HG02852 (cell line): Measurements from ENCODE around the gene ALPK3.

Source experiments
- ATAC-seq: cut with Tn5 transposase; IDR thresholded peaks from one replicate; pipeline ENCODE4 v1.9.1; 2021; ENCODE audit warnings: mild to moderate bottlenecking, moderate library complexity; ENCODE audit not compliant: unreplicated experiment

Gene ALPK3

DNA sequence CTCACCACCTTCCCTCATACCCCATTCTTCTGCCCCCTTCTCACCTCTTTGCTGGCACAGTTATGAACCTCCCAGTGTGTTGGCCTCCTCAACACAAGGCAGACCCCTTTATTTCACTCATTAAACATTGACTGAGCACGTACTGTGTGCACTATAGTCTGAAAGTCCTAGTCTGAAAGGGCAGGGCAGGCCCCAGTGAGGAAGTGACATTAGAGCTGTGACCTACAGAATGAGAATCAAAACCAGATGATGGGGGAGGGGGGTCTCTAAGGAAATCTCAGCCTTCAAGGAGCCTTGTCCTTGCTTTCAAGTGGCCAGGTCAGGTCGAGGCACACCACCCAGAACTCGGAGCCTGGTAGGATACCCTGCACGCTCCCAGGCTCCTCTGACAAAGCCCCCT lies 70.8 kb downstream of the ALPK3 start:
- no peak for ATAC-seq

DNA sequence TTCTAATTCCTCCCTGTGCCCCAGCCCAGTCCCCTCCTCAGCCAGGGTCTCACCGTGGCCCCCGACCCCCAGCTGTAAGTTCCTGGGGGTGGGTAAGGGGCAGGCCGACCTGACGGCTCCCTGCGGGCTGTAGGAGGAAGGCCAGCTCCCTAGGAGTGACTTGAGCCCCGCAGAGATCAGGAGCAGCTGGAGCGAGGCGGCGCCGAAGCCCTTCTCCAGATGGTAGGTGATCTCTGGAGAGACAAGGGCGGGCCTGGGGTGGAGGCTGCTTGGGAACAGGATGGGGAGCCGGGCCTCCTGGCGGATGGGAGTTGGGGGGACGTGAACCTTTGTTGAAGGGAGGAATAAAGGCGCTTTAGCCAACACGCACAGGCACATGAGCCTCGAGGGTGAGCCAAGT lies 71.5 kb downstream of the ALPK3 start:
- ATAC-seq, result no peak

DNA sequence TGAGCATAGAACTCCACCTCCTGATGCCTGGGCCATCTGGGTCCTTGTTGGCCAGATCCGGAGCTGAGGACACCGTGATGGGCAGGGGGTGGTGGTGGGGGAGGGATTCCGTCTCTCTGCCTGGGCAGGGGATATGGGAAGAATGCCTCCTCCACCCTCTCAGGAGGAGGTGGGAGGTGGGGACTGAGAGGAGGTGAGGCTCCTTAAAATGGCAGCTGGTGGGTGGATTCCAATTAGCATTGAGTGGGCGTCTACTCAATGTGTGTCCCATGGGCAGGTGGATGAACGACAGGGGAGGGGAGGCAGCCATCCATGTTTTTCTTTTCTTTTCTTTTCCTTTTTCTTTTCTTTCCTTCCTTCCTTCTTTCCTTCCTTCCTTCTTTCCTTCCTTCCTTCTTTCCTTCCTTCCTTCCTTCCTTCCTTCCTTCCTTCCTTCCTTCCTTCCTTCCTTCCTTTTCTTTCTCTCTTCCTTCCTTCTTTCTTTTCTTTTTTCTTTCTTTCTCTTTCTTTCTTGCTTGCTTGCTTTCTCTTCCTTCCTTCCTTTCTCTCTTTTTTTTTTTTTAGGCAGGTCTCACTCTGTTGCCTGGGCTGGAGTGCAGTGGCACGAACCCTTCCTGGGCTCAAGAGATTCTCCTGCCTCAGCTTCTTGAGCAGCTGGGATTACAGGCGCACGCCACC lies 72.3 kb downstream of the ALPK3 start:
- ATAC-seq, result no peak

DNA sequence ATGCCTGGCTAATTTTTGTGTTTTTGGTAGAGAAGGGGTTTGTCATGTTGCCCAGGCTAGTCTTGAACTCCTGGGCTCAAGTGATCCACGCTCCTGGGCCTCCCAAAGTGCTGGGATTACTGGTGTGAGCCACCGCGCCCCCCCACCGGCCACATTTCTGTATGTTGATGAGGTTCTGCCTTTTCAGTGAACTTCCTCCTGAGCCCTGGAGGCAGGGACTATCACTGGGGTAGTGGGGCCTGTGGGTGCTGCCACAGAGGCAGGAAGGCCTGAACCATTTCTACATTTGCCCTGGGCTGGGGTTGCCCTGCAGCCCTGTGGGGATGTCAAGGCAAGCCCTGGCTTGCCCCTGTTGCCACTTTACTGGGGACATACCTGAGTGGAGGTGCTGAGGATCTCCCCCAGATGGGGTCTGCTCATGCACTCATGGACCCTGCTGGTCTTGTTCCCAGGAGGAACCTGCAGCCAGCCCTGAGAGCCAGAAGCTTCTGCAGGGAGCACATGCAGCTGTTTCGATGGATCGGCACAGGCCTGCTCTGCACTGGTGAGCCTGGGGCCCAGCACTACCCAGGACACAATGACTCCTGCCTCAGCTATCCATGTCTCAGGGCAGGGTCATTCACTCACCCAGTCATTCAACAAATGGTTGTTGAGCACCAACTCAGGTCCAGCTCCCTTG lies 73.0 kb downstream of the ALPK3 start:
- no peak for ATAC-seq

DNA sequence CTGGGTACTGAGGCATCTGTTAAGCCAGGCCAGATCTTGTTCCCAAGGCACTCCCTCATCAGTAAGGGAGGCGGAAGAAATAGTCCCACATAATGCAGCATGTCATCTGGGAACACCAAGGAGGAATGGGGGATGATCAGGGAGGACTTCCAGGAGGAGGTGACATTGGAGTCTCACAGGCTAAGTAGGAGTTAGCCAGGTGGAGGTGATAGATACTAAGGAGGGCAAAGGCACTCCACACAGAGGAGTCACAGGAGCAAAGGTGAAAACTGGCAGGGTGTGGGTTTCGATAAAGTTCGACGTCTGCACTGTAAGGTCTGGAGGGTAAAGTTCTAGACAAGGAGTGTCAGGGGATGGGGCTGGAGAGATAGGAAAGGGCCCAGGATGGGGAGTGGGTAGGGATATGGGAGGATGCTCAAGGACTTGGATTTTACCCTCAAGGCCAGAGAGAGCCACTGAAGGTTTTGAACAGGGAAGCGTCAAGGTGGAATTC lies 73.6 kb downstream of the ALPK3 start:
- no peak for ATAC-seq

DNA sequence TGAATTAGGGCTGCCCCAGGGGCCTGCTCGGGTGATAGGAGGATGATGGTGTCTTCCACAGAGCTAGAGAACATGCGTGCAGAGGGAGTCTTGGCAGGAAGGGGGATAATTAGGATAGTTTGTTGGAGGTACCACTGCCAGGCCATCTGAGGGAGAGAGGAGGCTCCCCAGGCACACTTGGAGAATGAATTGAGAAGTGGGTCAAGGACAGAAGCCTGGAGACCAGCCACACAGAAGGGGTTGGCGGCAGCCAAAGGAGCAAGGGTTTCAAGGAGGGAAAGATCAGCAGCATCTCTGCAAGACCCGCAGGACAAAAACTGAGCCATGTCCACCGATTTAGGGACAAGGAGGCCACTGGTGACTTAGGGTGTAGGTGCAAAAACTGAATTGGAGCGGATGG lies 74.2 kb downstream of the ALPK3 start:
- ATAC-seq, result no peak

DNA sequence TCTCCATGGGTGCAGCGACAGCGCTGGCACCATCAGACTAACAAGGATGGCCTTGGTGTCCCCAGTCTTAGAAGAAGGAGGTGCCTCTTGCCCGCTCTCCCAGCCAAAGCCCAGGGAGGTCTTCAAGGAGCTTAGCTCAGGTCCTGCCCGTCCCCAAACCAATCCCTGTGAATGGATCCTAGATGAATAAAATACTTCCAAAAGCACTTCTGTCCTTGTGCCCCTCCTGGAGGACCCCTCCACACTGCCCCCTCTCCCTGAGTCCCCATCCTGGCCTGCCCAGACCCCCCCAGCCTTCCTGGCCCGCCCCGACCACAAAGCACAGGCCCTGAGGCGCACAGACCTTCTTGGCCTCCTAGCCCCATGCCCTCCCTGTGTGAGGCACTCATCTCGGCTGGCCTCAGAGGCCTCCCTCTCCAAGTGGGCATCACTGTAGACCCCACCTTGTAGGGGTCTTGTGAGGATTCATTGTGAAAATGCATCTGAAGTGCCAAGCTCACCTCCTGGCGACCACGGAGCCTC lies 75.7 kb downstream of the ALPK3 start:
- no peak for ATAC-seq

DNA sequence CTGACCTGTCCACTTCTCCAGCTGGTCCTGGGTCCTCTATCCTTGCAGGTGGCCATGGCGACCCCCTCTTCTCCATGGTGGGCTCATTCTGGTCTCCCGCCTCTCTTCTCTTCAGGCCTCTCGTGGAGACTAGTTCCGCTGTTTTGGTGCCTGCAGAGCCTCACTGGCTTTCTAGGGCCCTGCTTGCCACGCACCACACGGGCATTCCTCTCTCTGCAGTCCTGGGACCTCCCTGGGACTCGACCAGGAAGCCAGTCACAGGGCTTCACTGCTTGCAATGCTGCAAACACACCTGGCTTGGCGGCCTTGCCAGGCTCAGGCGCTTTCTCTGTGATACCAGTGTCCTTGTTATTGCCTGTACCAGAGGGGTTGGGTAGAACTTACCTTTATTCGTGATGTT lies 76.5 kb downstream of the ALPK3 start:
- no peak for ATAC-seq

DNA sequence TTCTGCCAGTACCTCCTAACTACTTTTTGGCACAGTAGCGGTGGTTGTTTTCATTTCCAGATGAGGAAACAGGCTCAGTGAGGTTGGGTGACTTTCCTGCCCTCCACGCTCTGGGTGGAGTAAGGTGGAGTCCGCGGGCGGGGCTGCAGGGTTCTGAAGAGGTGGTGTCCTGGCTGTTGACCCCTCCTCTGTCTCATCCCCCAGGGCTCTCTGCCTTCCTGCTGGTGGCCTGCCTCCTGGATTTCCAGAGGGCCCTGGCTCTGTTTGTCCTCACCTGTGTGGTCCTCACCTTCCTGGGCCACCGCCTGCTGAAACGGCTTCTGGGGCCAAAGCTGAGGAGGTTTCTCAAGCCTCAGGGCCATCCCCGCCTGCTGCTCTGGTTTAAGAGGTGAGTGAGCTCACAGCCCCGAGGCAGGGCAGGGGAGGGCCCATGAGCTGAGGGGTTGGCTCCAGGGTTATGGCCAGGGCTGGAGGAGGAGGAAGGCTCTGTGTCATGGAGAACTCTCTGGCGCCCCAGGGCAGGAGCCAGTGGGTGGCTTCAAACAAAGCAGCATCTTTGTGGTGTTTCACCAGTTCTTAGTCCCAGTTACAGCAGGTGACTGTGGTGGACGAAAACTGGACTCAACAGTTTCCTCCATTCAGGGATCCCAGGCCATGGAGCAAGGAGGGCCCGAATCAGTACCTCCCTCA lies 77.7 kb downstream of the ALPK3 start:
- no peak for ATAC-seq

DNA sequence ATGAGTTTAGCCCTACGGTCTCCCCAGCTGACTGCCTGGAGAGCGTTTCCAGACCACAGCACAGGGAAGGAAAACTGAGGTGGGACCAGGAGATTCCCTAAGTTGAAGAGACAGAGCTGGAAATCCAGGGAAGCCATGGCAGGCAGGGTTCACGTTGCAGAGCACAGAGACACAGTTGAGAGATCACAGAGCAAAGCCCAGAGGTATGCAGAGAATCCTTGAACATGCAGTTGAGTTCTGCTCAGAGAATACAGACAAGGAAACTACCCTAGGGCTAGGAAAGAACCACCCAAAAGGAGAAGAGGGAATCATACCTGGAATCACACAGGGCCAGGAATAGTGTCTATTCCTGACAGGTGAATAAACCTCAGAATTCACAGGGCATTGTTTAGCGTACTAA lies 81.6 kb downstream of the ALPK3 start:
- no peak for ATAC-seq

DNA sequence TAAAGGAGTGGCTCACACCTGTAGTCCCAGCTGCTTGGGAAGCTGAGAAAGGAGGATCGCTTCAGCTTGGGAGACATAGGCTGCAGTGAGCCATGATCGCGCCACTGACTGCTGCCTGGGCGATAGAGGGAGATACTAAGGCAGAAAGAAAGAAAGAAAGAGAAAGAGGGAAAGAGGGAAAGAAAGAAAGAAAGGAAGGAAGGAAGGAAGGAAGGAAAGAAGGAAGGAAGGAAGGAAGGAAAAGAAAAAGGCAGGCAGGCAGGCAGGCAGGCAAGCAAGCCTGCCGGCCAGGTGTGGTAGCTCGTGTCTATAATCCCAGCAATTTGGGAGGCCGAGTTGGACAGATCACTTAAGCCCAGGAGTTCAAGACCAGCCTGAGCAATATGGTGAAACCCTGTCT lies 82.6 kb downstream of the ALPK3 start:
- no peak for ATAC-seq

DNA sequence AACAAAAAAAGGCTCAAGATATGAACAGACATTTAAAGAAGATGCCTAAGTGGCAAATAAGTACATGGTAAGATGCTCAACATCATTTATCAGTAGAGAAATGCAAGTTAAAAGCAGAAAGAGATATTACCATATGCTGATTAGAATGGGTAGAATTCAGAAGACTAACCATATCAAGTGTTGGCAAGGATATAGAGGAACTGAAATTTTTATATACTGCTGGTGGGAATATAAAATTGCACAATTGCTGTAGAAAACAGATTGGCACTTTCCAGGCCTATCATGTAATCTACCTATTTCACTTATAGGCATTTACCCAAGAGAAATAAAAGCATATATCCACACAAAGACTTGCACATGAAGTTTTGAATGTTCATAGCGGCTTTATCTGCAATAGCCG lies 84.4 kb downstream of the ALPK3 start:
- ATAC-seq, result no peak

DNA sequence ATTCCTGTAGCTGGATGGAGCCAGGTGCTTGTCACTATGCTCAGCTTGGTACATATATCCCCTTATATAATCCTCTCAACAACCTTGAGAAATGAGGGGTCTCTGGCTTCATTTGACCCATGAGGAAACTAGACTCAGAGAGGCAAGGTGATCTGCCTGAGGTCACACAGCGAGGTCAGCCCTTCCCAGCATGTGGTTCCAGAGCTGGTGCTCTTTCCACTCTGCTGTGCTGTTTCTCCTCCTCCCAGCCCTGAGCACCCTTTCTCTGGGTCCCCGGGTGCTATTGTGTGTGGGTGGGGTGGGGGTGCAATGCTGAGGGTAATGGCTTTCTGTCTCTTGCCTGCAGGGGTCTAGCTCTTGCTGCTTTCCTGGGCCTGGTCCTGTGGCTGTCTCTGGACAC lies 86.6 kb downstream of the ALPK3 start:
- ATAC-seq, result no peak

DNA sequence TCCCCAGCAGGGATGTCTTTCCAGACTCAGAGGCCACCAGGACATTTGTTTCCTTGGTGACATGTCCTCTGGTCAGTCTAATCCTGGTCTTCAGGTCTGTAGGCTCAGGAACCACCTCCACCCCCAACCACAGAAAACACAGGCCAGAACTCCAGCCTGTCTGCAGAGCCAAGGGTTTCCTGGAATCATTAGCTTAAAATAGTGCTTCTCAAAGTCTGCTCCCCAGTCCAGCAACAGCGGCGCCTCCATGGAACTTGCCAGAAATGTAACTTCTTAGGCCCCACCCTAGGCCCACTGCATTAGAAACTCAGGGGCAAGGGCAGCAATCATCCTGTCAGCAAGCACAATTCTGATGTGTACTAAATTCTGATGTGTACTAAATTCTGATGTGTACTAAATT lies 87.3 kb downstream of the ALPK3 start:
- no peak for ATAC-seq

DNA sequence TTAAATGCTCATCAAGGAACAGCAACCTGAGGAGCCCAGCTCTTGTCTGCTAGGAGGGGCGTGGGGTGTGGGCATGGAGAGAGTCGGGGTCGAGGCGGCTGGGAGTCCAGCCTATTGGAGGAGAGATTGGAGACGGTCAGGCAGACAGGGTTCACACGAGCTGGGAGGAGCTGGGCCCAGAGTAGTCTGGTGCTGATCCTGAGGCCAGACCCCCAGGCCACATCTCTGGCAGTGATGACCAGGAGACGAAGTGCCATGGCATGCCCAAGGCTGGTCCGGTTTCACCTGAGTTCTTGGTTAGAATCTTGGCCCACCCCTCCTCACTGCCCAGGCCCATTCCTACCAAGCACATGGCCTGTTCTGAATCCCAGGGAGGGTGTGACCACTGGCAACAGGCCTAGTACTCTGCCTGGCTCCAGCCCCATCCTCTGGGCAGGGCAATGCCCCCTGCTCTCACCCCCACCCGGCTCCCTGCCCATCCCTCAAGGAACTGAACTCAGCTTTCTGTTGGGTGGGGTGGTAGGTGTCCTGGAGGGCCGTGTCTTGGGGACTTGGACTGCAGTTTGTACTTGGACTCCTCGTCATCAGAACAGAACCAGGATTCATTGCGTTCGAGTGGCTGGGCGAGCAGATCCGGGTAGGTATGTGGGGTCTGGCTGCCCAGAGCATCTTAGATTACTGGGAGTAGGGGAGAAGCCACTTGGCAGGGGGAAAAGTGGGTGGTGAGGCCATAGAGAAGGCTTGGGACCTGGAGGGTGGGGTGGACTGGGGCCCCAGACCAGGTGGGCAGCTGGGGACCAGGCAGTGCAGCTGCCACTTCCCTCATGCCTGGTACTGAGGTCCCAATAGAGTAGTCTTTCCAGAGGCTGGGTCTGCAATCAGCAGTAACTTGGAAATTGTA lies 88.1 kb downstream of the ALPK3 start:
- ATAC-seq, result no peak

DNA sequence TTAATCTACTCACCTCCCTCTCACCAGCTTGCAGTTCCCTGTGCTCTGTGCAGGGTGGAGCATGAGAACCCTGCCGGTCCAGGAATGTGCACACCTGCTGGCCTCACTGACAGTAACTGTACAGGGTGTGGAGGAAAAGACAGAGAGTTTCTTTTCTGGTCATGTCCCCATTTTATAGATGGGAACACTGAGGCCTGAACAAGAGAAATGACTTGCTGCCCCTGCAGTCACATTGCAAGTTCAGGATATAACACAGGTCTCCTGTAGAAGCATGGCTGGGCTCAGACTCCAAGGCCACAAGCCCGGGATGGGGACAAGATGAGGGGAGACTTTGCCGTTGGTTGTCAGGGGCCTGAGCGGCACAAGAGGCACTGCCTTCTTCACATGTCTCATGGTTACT lies 90.6 kb downstream of the ALPK3 start:
- no peak for ATAC-seq

DNA sequence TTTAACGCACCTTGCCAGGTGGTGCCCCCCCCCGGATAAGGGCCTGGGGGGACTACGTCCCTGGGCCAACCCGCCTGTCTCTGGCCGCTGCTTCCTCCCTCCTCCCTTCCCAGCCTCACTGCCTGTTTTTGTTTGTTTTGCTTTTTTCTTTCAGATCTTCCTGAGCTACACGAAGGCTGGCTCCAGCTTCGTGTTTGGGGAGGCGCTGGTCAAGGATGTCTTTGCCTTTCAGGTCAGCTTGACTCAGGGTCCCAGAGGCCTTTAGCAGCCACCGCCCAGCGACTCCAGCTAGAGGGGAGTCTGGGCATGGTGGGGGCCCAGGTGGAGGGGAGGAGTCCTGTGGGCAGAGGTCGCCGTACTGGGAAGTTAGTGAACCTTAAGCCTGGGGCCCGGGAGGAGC lies 91.4 kb downstream of the ALPK3 start:
- ATAC-seq, result no peak

DNA sequence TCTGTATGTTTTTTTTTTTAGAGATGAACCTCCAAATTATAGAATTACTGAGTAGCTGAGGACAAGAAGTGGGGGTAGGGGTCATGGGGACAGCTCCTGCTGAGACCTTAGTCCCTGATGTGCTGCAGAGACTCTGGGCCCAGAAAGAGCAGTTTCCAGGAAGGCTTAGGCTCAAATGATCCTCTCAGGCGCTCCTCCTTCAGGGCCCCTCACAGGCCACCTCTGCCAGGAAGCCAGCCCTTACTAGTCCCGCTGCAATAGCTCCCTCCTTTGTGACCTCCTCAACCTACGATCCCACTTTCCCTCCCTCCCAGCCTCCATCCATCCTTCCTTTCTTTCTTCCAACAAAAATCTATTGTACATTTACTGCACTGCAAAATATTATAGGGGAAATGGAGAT lies 91.9 kb downstream of the ALPK3 start:
- ATAC-seq, result no peak

DNA sequence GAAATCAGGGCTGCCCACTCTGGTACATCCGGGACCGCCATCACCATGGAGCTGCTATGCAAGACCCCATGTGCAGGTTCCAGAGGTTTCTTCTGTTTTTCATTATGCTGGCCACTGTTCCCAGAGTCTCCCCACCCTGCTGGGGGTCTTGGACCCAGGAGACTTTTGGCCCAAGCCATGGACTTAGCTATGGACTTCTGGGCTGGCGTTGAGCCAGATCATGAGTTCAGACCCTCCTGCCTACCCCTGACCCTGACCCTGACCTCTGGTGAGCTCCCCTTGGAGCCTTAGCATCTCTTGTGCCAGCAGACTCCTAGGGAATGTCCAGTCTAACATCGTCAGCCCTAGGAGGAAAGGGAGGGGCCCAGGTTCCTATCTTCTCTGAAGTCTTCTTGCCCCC lies 92.6 kb downstream of the ALPK3 start:
- ATAC-seq, result no peak

DNA sequence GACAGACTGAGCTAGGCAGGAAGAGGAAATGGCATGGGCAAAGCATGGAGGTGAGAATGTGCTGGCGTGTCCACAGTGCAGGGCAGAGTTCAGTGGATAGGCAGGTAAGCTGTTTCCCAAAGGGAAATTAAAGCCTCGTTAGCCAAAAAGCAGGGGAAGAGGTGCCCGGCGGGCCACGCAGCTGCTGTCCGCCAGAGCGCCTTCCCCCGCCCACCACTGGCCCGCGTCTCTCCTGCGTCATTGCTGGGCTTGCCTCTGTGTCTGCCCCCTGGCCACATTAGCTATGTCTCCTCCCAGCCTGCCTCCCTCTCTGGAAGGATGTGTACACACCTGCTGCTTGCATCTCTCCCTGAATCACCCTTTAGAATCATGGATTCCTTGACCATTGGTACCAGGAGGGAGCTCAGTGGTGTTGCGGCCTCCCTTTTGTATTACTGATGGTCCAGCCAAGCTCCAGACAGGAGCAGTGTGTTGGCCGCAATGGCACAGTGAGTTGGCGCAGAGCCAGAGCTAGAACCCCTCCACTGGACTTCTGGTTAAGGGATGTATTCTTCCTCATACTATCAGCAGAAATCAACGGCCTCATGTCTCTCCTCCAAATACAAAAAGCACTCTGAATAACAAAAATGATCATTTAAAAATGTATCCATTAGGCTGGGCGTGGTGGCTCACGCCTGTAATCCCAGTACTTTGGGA lies 93.9 kb downstream of the ALPK3 start:
- no peak for ATAC-seq
